ENCODE measurements around the gene MINPP1.
"Not testable (repeated sequence)": the region's sequence is repeated elsewhere in the genome, so short reads cannot be mapped to it uniquely, and the experiment has no call there.

The MINPP1 gene, protein sequence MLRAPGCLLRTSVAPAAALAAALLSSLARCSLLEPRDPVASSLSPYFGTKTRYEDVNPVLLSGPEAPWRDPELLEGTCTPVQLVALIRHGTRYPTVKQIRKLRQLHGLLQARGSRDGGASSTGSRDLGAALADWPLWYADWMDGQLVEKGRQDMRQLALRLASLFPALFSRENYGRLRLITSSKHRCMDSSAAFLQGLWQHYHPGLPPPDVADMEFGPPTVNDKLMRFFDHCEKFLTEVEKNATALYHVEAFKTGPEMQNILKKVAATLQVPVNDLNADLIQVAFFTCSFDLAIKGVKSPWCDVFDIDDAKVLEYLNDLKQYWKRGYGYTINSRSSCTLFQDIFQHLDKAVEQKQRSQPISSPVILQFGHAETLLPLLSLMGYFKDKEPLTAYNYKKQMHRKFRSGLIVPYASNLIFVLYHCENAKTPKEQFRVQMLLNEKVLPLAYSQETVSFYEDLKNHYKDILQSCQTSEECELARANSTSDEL

GRCh38 chr10:87504640-87505365 is at the start of gene MINPP1:
Gene MINPP1, plus strand, starts transcription at chr10:87504893. Its CDS starts 23 bp downstream, at chr10:87504916.
- peak within 1 kb of the TSS; percentile 94 for H3K4me3 ChIP-seq (ENCODE audit: low read depth, low read length)
- DNase-seq (ENCODE audit: low read depth, low spot score): peak; percentile 83
- in situ Hi-C loops (cut with HindIII; ENCODE audit: low sequenced_read_pairs): no loop called here
- TF ChIP-seq, protein P1, sequence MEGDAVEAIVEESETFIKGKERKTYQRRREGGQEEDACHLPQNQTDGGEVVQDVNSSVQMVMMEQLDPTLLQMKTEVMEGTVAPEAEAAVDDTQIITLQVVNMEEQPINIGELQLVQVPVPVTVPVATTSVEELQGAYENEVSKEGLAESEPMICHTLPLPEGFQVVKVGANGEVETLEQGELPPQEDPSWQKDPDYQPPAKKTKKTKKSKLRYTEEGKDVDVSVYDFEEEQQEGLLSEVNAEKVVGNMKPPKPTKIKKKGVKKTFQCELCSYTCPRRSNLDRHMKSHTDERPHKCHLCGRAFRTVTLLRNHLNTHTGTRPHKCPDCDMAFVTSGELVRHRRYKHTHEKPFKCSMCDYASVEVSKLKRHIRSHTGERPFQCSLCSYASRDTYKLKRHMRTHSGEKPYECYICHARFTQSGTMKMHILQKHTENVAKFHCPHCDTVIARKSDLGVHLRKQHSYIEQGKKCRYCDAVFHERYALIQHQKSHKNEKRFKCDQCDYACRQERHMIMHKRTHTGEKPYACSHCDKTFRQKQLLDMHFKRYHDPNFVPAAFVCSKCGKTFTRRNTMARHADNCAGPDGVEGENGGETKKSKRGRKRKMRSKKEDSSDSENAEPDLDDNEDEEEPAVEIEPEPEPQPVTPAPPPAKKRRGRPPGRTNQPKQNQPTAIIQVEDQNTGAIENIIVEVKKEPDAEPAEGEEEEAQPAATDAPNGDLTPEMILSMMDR (IDR thresholded peaks at IDR 0.05; ENCODE audit: low read depth, low read length): no peak

DNA sequence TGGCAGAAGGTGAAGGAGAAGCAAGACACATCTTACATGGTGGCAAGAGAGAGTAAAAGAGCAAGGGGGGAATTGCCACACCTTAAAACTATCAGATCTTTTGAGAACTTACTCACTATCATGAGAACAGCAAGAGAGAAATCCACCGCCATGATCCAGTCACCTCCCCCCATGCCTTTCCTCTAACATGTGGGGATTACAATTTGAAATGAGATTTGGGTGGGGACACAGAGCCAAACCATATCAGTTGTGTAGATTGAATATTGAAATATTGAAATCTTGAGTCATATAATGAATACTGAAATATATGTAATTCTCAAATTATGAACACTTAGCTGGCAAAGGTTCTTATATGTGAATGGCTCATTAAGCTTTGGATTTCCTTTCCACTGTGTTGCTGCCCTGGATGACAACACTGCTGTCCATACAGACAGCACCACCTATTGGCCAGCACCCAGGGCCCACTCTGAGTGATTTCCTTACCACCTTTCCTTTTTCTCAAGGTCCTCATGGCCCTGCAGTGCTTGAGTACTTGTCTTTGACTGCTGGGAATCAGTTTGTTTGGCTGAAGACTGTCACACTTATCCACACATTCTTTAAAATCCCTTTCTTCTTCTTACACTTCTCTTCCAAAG is 48.0 kb upstream of the MINPP1 start:
- in situ Hi-C loops (cut with HindIII; ENCODE audit: low sequenced_read_pairs); DNase-seq (ENCODE audit: low read depth, low spot score); H3K4me3 ChIP-seq (ENCODE audit: low read depth, low read length): not testable (repeated sequence)

DNA sequence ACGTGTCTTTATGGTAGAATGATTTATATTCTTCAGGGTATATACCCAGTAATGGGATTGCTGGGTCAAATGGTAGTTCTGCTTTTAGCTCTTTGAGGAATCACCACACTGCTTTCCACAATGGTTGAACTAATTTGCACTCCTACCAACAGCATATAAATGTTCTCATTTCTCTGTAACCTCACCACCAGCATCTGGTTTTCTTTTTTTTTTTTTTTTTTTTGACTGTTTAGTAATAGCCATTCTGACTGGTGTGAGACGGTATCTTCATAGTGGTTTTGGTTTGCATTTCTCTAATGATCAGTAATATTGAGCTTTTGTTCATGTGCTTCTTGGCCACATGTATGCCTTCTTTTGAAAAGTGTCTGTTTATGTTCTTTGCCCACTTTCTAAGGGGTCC is 42.9 kb upstream of the MINPP1 start:
- H3K4me3 ChIP-seq (ENCODE audit: low read depth, low read length); in situ Hi-C loops (cut with HindIII; ENCODE audit: low sequenced_read_pairs); DNase-seq (ENCODE audit: low read depth, low spot score): not testable (repeated sequence)

DNA sequence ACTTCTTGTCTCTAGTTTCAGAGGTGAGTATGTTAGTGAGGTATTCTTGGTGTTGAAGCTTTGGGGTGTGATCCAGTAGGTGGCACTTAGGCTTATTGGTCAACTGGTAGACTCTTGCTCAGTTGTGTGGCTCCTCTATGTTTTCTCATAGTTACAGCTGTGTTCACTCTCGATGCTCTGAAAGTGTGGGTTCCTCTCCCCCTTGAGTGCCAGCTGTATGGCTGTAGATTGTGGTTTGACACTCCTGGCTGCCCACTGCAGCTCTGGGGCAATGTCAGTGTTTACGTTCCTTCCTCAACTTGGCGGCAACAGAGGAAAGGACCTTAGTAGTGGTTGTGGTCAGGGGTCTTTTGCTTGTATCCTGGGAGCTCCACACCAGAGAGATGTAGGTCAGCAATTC is 37.8 kb upstream of the MINPP1 start:
- in situ Hi-C loops (cut with HindIII; ENCODE audit: low sequenced_read_pairs); H3K4me3 ChIP-seq (ENCODE audit: low read depth, low read length); DNase-seq (ENCODE audit: low read depth, low spot score): not testable (repeated sequence)

DNA sequence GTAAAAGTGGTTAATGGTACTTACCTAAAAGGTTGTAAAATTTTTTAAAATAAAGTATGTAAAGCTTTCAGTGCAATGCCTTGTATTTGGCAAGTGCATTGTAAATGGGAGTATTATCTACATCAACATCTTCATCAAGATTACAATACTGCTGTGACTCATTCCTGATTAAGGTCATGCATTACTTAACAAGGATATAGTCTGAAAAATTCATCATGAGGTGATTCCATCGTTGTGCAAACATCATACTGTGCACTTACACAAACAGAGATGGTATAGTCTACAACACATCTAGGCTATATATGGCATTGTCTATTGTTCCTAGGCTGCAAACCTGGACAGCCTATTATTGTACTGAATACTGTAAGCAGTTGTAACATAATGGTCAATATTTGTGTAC is 16.0 kb upstream of the MINPP1 start:
- DNase-seq (ENCODE audit: low read depth, low spot score); in situ Hi-C loops (cut with HindIII; ENCODE audit: low sequenced_read_pairs); H3K4me3 ChIP-seq (ENCODE audit: low read depth, low read length): not testable (repeated sequence)

- DNase-seq (ENCODE audit: low read depth, low spot score); in situ Hi-C loops (cut with HindIII; ENCODE audit: low sequenced_read_pairs); H3K4me3 ChIP-seq (ENCODE audit: low read depth, low read length): not testable (repeated sequence)
Observed at GRCh38 chr10:87490285-87490684, 14.4 kb upstream of the MINPP1 start.

DNA sequence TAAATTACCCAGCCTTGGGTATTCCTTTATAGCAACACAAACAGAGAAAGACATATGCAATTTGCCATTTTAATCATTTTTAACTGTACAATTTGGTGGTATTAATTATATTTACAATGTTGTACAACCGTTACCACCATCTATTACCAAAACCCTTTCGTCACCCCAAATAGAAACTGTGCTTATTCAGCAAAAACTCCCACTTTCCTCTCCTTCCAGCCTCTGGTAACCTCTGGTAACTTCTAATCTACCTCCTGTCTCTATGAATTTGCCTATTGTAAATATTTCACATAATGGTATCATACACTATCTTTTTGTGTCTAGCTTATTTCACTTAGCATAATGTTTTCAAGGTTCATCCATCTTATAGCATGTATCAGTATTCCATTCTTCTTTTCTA is 12.2 kb upstream of the MINPP1 start:
- DNase-seq (ENCODE audit: low read depth, low spot score); in situ Hi-C loops (cut with HindIII; ENCODE audit: low sequenced_read_pairs); H3K4me3 ChIP-seq (ENCODE audit: low read depth, low read length): not testable (repeated sequence)

GRCh38 chr10:87495446-87495845 is 9.2 kb upstream of the MINPP1 start:
- H3K4me3 ChIP-seq (ENCODE audit: low read depth, low read length); in situ Hi-C loops (cut with HindIII; ENCODE audit: low sequenced_read_pairs): not testable (repeated sequence)

GRCh38 chr10:87497386-87497785 is 7.3 kb upstream of the MINPP1 start:
- in situ Hi-C loops (cut with HindIII; ENCODE audit: low sequenced_read_pairs); DNase-seq (ENCODE audit: low read depth, low spot score); H3K4me3 ChIP-seq (ENCODE audit: low read depth, low read length): not testable (repeated sequence)

More at GRCh38 chr10:87495446-87495845, 9.2 kb upstream of the MINPP1 start:
- DNase-seq (ENCODE audit: low read depth, low spot score): not testable (repeated sequence)

- DNase-seq (ENCODE audit: low read depth, low spot score); in situ Hi-C loops (cut with HindIII; ENCODE audit: low sequenced_read_pairs); H3K4me3 ChIP-seq (ENCODE audit: low read depth, low read length): not testable (repeated sequence)
Observed at GRCh38 chr10:87498106-87498789, 6.4 kb upstream of the MINPP1 start.

DNA sequence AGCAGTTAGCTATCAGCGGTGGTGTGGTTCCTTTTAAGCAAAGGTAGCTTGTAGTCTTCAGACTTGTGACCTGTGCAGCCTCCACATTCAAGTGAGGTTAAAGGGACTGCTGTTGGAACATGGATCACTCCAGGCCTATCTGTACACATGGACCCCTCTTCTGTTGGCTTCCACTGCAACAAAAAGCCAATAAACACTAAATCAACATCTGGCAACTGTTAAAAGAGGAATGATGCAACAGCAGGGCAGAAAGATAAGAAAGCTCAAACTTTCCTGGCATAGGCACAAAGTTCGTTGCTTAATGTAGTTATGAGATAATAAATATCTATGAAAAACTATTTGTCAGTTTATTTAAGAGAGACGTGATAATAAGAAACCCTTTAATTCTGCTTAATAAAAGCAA is 4.0 kb upstream of the MINPP1 start:
- DNase-seq (ENCODE audit: low read depth, low spot score): no peak
- in situ Hi-C loops (cut with HindIII; ENCODE audit: low sequenced_read_pairs): no loop called here
- TF ChIP-seq, protein P1 (IDR thresholded peaks at IDR 0.05; ENCODE audit: low read depth, low read length): no peak
- no peak overlapping the region for H3K4me3 ChIP-seq (ENCODE audit: low read depth, low read length)

Measured in astrocyte of the spinal cord (primary cell).